ENCODE results near the gene TMUB1. TPM values are rescaled to one million over a fixed set of nuclear protein-coding genes. Genes with fewer than 3 reads are reported as not detected.

TMUB1 gene
- total RNA-seq, 1 donor, result 18.1 TPM

DNA sequence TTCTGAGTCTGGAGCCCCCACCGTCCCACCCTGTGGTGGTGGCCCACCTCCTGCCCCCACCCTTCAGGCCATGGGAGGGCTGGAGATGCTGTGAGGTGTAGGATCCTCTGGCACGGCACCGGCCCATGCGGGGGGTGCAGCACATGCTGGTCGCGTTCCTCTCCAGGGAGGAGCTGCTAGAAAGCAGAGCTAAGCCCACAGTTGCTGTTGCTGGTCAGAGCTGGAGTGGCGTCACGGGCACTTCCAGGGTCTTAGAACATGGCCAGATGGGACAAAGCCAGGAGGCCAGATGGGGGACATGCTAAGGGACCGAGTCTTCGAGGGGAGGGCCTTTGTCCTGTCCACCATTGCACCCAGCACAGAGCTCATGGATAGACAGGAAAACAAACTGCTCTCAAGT is 24.6 kb upstream of the TMUB1 start:
- peak; percentile 37 for DNase-seq (ENCODE audit: insufficient read length, low spot score, missing footprints)
- Histone ChIP-seq H3K27ac (ENCODE audit: low read depth, low read length) (no peak overlapping the region), H4K20me1 (ENCODE audit: insufficient read depth, low read length) (peaks cover 74% of the 10 kb centered on the region)

GRCh38 chr7:151104411-151105235 is 21.3 kb upstream of the TMUB1 start:
- Histone ChIP-seq H3K9me3 (ENCODE audit: low read depth, low read length) (no peaks in the 10 kb centered on the region), H2AFZ (ENCODE audit: low read length) (no peak overlapping the region), H4K20me1 (ENCODE audit: insufficient read depth, low read length) (peaks cover 64% of the 10 kb centered on the region), H3K36me3 (ENCODE audit: insufficient read depth, low read length) (peaks cover 5% of the 10 kb centered on the region), H3K4me3 (ENCODE audit: insufficient read depth, low read length) (no peak overlapping the region), H3K27me3 (ENCODE audit: insufficient read depth, low read length) (no peaks in the 10 kb centered on the region), H3K27ac (ENCODE audit: low read depth, low read length) (no peak overlapping the region), H3K79me2 (ENCODE audit: insufficient read depth, low read length) (peaks cover 75% of the 10 kb centered on the region), H3K4me2 (ENCODE audit: insufficient read depth, low read length) (peak overlapping the region; percentile 26), H3K4me1 (ENCODE audit: insufficient read depth, low read length) (peaks cover 14% of the 10 kb centered on the region)
- TF ChIP-seq, protein P1, sequence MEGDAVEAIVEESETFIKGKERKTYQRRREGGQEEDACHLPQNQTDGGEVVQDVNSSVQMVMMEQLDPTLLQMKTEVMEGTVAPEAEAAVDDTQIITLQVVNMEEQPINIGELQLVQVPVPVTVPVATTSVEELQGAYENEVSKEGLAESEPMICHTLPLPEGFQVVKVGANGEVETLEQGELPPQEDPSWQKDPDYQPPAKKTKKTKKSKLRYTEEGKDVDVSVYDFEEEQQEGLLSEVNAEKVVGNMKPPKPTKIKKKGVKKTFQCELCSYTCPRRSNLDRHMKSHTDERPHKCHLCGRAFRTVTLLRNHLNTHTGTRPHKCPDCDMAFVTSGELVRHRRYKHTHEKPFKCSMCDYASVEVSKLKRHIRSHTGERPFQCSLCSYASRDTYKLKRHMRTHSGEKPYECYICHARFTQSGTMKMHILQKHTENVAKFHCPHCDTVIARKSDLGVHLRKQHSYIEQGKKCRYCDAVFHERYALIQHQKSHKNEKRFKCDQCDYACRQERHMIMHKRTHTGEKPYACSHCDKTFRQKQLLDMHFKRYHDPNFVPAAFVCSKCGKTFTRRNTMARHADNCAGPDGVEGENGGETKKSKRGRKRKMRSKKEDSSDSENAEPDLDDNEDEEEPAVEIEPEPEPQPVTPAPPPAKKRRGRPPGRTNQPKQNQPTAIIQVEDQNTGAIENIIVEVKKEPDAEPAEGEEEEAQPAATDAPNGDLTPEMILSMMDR (IDR thresholded peaks at IDR 0.05; ENCODE audit: extremely low read depth, low read depth, low read length), result no peak
- DNase-seq (ENCODE audit: insufficient read length, low spot score, missing footprints), result peak; percentile 98

More for the DNA sequence above, 24.6 kb upstream of the TMUB1 start:
- H2AFZ ChIP-seq (ENCODE audit: low read length), result no peak overlapping the region
- H3K36me3 ChIP-seq (ENCODE audit: insufficient read depth, low read length), result peaks cover 5% of the 10 kb centered on the region
- H3K4me1 ChIP-seq (ENCODE audit: insufficient read depth, low read length), result peaks cover 15% of the 10 kb centered on the region
- no peaks in the 10 kb centered on the region for H3K27me3 ChIP-seq (ENCODE audit: insufficient read depth, low read length)
- TF ChIP-seq, protein P1 (IDR thresholded peaks at IDR 0.05; ENCODE audit: extremely low read depth, low read depth, low read length), result no peak
- no peaks in the 10 kb centered on the region for H3K9me3 ChIP-seq (ENCODE audit: low read depth, low read length)
- no peak overlapping the region for H3K4me2 ChIP-seq (ENCODE audit: insufficient read depth, low read length)
- no peak overlapping the region for H3K4me3 ChIP-seq (ENCODE audit: insufficient read depth, low read length)
- peaks cover 79% of the 10 kb centered on the region for H3K79me2 ChIP-seq (ENCODE audit: insufficient read depth, low read length)

DNA sequence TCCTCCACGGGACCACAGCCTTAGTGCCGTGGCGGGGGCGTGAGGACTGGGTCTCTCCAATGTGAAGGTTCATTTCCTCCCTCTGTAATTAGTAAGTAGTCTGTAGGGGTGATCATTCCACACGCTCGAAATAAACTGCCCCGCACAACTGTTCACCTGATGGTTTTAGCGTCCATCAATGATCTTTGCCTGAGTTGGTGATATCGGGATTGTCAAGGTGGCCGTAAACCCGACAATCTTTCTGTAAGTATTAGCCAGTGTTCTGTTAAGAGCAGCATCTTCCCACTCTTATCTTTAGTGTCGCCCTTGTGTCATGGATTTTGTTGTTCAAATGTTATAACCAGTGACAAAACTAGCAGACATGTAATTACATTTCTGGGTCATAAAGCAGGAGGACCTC is 20.7 kb upstream of the TMUB1 start:
- H3K4me3 ChIP-seq (ENCODE audit: insufficient read depth, low read length), result no peak overlapping the region
- peaks cover 10% of the 10 kb centered on the region for H3K4me1 ChIP-seq (ENCODE audit: insufficient read depth, low read length)
- H4K20me1 ChIP-seq (ENCODE audit: insufficient read depth, low read length), result peaks cover 62% of the 10 kb centered on the region
- peaks cover 5% of the 10 kb centered on the region for H3K36me3 ChIP-seq (ENCODE audit: insufficient read depth, low read length)
- no peaks in the 10 kb centered on the region for H3K27me3 ChIP-seq (ENCODE audit: insufficient read depth, low read length)
- DNase-seq (ENCODE audit: insufficient read length, low spot score, missing footprints), result no peak
- no peak overlapping the region for H2AFZ ChIP-seq (ENCODE audit: low read length)
- H3K9me3 ChIP-seq (ENCODE audit: low read depth, low read length), result no peaks in the 10 kb centered on the region
- peaks cover 73% of the 10 kb centered on the region for H3K79me2 ChIP-seq (ENCODE audit: insufficient read depth, low read length)
- no peak overlapping the region for H3K4me2 ChIP-seq (ENCODE audit: insufficient read depth, low read length)
- no peak overlapping the region for H3K27ac ChIP-seq (ENCODE audit: low read depth, low read length)
- TF ChIP-seq, protein P1 (IDR thresholded peaks at IDR 0.05; ENCODE audit: extremely low read depth, low read depth, low read length), result no peak

DNA sequence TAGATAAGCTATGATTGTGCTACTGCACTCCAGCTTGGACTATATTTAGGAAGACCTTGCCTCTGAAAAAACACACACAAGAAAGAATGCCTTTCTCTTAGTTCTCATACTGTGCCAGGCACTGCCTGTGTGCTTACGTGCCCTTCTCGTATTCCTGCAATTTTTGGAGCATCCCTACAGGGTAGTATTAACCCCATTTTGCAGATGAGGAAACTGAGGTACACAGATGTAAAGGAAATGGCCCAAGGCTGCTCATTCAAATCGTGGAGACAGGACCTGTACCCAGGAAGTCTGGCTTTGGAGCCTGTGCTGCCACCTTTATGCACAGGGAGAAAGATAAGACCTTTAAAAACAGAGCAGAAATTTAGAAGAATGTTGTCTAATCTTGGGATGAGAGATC is 19.7 kb upstream of the TMUB1 start:
- Histone ChIP-seq H3K27ac (ENCODE audit: low read depth, low read length) (no peak overlapping the region), H2AFZ (ENCODE audit: low read length) (no peak overlapping the region), H3K36me3 (ENCODE audit: insufficient read depth, low read length) (peaks cover 5% of the 10 kb centered on the region), H3K4me2 (ENCODE audit: insufficient read depth, low read length) (no peak overlapping the region), H3K79me2 (ENCODE audit: insufficient read depth, low read length) (peaks cover 70% of the 10 kb centered on the region), H3K27me3 (ENCODE audit: insufficient read depth, low read length) (no peaks in the 10 kb centered on the region), H4K20me1 (ENCODE audit: insufficient read depth, low read length) (peaks cover 58% of the 10 kb centered on the region), H3K9me3 (ENCODE audit: low read depth, low read length) (no peaks in the 10 kb centered on the region), H3K4me1 (ENCODE audit: insufficient read depth, low read length) (peaks cover 10% of the 10 kb centered on the region), H3K4me3 (ENCODE audit: insufficient read depth, low read length) (no peak overlapping the region)
- DNase-seq (ENCODE audit: insufficient read length, low spot score, missing footprints), result peak; percentile 27
- TF ChIP-seq, protein P1 (IDR thresholded peaks at IDR 0.05; ENCODE audit: extremely low read depth, low read depth, low read length), result no peak
